GM12865 (cell line): ENCODE measurements around the gene RABGEF1.
"Not testable (repeated sequence)": the region's sequence is repeated elsewhere in the genome, so short reads cannot be mapped to it uniquely, and the experiment has no call there.

Experiments used
- DNase-seq: peaks from one replicate; pipeline ENCODE4 v3.0.0; 2010; ENCODE audit warnings: low read depth
- H3K4me3 ChIP-seq: 2 replicates; pipeline ENCODE4 v1.5.1; 2011; ENCODE audit warnings: mild to moderate bottlenecking, low read depth, low read length, control low read depth
- TF ChIP-seq, protein P1 (sequence below): IDR thresholded peaks from 2 replicates; pipeline ENCODE4 v1.5.1; 2011; ENCODE audit warnings: low read length, control low read depth, low read depth, inconsistent platforms; ENCODE audit not compliant: insufficient read depth; ENCODE audit errors: missing control alignments

Gene RABGEF1

DNA sequence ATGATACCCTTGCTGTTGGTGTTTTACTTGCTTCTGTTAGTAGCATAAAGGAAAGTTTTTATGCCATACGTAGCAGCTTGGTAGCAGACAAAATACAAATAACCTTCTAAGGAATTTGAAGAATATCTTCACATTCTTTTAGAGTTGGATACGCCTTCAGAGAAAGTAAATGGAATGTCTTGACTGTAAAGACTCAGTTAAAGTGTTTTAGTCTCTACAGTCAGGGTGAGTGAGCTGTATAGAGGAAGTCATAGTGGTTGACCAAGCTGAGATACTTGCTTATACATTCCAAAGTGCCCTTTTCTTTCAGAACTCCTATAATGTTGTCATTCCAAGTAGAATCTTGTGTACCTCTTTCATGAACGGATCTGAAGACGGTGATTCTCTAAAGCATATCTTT lies 37.7 kb downstream of the RABGEF1 start:
- no peak overlapping the region for H3K4me3 ChIP-seq
- DNase-seq: no peak
- TF ChIP-seq, protein P1, sequence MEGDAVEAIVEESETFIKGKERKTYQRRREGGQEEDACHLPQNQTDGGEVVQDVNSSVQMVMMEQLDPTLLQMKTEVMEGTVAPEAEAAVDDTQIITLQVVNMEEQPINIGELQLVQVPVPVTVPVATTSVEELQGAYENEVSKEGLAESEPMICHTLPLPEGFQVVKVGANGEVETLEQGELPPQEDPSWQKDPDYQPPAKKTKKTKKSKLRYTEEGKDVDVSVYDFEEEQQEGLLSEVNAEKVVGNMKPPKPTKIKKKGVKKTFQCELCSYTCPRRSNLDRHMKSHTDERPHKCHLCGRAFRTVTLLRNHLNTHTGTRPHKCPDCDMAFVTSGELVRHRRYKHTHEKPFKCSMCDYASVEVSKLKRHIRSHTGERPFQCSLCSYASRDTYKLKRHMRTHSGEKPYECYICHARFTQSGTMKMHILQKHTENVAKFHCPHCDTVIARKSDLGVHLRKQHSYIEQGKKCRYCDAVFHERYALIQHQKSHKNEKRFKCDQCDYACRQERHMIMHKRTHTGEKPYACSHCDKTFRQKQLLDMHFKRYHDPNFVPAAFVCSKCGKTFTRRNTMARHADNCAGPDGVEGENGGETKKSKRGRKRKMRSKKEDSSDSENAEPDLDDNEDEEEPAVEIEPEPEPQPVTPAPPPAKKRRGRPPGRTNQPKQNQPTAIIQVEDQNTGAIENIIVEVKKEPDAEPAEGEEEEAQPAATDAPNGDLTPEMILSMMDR: no peak

DNA sequence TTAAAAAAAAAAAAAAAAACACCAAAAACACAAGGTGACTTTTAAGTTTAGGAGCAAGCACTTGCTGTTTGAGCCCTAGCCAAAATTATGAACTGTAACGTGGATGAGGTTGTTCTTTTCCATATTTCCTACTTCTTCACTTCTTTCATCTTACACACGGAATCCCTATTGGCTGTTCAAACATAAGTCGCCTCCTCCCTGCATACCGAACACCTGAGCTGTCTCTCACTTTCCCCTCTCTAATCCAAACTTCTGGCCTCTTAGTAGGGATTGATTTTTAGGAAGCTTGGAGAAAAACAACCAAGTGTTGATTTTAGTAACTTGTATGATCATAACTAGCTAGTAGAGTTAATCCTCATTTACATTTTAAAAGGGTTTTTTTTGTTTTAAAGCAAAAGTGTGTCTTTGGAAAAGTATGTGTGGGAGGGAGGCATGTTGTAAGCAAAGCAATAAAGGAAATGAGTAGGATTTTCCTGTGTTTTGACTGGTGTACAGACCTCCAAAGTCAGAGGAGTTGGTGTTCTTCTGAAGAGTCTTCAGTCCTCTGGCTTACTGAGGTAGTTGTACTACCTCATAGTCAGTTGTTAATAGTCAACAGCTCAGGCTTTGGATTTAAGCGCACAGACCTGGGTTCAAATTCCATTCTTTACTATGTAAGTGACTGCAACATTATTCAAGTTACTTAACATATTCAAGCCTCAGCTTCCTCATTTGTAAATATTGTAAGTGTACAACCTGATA lies 39.3 kb downstream of the RABGEF1 start:
- DNase-seq: no peak
- no peak overlapping the region for H3K4me3 ChIP-seq
- TF ChIP-seq, protein P1: no peak

DNA sequence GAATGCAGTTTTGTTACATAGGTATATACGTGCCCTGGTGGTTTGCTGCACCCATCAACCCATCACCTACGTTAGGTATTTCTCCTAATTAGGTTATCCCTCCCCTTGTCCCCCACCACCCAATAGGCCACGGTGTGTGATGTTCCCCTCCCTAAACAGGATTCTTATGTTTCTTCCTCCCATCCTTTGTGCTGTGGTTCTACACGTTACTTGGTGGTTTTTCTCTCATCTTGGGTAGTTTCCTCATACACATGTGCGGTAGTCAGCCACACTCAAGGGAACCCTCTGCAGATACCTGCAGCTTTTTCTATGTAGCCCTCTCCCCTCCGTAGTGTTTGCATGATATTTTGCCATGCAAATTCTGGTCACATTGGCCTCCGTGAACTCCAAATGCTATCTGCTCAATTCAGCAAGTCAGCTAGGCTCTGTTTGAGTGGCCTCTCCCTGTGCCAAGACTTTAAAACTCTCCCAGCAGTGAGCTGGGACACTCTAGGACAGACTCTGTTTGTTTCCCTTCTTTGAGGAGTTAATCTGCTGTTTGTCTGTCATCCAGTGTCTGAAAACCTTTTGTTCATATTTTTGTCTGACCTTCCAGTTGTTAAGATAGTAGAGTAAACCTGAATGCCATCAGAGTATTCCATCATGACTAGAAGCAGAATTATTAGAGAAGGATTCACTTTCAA lies 41.0 kb downstream of the RABGEF1 start:
- H3K4me3 ChIP-seq: no peak overlapping the region
- no peak for DNase-seq
- TF ChIP-seq, protein P1: no peak

DNA sequence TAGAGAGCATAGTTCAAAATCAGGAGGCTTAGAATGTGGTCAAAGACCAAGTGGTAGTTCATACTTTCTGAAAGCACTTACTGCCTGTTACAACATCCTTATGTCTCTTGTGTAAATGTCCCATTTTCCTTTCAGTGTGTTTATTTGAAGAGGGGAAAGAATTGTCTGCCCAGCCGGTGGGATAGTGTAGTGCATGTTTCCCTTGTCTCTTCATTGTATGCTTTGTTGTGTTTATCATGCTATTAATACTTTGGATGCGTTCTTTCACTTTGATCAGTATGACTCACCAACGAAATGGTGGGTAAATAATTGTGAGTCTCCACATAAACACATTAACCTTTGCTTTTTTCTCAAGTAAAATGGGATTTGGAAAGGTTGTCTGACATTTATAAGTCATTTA lies 42.3 kb downstream of the RABGEF1 start:
- not testable (repeated sequence) for DNase-seq, H3K4me3 ChIP-seq

DNA sequence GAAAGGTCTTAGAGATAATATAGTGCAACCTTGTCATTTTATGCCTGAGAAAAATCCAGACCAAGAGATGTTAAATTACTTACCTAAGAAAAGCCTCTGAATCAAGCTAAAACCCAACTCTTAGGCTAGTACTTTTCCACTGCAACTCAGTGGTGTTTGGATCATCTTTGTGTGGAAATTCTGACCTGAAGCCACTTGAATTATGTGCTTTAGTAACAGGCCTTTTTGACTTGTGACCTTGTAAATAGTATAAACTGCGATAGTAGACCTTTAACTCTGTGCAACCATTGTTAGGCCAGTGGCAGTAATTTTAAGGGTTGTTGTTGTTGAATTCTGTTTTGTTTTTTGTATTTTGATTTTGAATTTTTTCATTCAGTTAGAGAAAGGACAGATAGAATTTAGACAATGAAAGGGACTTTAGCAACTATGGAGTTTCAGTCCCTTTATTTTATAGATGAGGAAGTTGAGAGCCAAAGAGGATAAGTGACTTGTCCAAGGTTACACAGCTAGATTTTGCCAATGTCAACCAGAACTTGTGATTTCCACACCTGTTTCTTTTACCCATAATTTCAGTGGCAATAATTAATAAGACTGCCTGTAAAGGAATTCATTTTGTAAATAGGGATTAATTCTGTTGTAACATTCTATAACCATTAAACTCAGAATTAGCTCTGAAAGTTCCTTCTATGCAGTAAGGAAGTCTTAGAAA lies 43.5 kb downstream of the RABGEF1 start:
- DNase-seq, H3K4me3 ChIP-seq: not testable (repeated sequence)

DNA sequence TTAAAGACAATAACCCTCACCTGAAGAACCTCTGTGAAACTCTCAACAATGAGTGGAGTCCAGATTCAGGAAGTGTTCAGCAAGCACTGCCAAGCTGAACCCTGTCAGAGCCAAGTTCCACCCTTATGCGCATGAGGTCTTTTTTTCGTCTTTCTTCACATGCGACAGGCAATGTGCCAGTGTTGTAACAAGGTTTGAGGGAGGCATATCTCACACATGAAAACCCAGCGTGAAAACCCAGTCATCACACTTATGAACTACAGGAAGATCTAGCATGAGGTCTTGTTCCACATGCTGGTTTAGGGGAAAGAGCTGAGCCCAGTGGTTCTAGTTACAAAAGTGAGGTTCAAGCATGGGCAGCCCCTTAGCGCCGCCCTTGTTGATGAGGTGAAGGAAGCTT lies 49.7 kb downstream of the RABGEF1 start:
- no peak for DNase-seq
- H3K4me3 ChIP-seq: no peak overlapping the region
- TF ChIP-seq, protein P1: no peak

DNA sequence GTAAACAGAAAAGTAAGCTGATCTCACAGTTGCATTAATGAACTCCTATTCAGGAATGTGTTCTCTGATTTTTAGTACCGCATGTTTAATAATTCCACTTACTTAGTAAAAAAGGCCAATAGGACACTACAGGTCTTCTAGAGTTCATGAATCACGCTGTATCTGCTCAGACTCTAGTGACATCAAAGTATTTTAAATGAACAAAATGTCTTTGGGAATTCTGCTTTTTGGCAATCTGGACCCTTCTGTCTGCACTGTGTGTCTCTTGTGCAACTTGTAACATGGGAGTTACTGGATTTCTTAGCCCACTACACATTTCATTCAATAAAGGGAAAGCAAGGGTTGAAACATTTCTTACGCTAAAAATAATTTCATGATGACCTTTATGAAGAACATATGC lies 50.2 kb downstream of the RABGEF1 start:
- H3K4me3 ChIP-seq: no peak overlapping the region
- no peak for DNase-seq
- TF ChIP-seq, protein P1: no peak
